Measurements from ENCODE around the gene KRTAP5-6. TPM values are rescaled to one million over a fixed set of nuclear protein-coding genes. Genes with fewer than 3 reads are reported as not detected.

The KRTAP5-6 gene
- total RNA-seq, 1 donor from 2014 or later = not detected

DNA sequence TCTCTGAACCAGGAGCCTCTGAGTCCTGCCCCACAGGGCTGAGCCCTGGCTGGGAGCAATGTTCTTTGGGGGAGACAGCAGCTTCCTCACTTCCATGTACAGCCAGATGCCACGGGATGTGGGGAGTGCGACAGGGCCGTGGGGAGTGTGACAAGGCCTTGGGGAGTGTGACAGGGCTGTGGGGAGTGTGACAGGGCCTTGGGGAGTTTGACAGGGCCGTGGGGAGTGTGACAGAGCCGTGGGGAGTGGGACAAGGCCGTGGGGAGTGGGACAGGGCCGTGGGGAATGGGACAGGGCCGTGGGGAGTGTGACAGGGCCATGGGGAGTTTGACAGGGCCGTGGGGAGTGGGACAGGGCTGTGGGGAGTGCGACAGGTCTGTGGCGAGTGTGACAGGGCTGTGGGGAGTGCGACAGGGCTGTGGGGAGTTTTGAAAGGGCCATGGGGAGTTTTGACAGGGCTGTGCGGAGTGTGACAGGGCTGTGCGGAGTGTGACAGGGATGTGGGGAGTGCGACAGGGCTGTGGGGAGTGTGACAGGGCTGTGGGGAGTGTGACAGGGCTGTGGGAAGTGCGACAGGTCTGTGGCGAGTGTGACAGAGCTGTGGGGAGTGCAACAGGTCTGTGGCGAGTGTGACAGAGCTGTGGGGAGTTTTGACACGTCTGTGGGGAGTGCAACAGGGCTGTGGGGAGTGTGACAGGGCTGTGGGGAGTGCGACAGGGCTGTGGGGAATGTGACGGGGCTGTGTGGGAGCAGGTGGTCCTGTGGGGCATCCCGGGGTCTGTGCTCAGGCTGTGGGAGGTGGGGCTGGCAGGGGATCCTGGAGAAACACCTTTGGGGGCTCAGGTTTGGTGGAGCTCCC lies 6.6 kb upstream of the KRTAP5-6 start:
- H3K27me3 Mint-ChIP-seq (ENCODE audit: unreplicated experiment) = peaks cover 12% of the 10 kb centered on the region
- H3K27ac Mint-ChIP-seq (ENCODE audit: unreplicated experiment) = no peak overlapping the region
- H3K4me1 Mint-ChIP-seq (ENCODE audit: unreplicated experiment) = no peaks in the 10 kb centered on the region
- no peak overlapping the region for H3K4me3 Mint-ChIP-seq (ENCODE audit: unreplicated experiment)
- TF ChIP-seq, protein P1, sequence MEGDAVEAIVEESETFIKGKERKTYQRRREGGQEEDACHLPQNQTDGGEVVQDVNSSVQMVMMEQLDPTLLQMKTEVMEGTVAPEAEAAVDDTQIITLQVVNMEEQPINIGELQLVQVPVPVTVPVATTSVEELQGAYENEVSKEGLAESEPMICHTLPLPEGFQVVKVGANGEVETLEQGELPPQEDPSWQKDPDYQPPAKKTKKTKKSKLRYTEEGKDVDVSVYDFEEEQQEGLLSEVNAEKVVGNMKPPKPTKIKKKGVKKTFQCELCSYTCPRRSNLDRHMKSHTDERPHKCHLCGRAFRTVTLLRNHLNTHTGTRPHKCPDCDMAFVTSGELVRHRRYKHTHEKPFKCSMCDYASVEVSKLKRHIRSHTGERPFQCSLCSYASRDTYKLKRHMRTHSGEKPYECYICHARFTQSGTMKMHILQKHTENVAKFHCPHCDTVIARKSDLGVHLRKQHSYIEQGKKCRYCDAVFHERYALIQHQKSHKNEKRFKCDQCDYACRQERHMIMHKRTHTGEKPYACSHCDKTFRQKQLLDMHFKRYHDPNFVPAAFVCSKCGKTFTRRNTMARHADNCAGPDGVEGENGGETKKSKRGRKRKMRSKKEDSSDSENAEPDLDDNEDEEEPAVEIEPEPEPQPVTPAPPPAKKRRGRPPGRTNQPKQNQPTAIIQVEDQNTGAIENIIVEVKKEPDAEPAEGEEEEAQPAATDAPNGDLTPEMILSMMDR (IDR thresholded peaks at IDR 0.05; ENCODE audit: unreplicated experiment) = no peak
- no peaks in the 10 kb centered on the region for H3K36me3 Mint-ChIP-seq (ENCODE audit: low read depth, unreplicated experiment)
- no peaks in the 10 kb centered on the region for H3K9me3 Mint-ChIP-seq (ENCODE audit: unreplicated experiment)
- no peak for DNase-seq (ENCODE audit: low spot score)

DNA sequence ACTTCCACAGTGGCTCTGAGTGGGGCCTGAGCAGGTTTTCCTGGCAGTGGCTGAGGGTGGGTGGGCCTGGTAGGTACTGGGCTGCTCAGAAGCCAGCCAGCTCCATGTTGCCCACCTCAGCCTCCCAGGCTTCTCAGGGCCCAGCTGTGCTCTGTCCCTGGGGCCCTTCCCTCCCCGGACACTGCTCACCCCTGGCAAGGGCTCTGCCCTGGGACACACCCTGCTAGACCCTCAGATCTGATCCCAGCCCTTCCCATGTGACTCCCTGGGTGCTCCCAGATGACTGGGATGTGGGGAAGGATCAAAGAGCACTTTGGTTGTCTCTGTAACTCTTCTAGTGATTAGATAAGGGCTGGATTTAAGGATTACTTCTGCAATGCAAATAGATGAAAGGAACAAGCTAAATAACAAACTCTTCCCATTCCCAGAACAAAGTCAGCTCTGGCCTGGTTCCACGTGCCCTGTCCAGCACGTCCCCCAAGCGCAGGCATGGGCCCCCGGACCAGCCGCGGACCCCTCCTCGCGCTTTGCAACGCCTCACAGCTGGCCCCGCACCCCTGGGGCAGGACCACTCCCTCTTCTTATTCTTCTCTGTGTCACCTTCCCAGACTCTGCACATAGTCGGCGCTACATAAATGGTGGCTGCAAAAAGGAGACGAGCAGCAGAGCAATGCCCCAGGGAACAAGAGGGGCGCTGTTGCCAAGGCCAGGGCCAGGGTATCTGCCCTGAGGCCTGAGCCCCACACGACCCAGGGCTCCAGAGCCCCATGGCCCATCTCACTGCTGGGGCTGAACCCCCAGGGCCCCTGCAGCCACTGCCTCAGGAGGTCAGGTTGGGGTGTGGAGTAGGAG lies 5.7 kb upstream of the KRTAP5-6 start:
- H3K27ac Mint-ChIP-seq (ENCODE audit: unreplicated experiment) = no peak overlapping the region
- H3K36me3 Mint-ChIP-seq (ENCODE audit: low read depth, unreplicated experiment) = no peaks in the 10 kb centered on the region
- TF ChIP-seq, protein P1 (IDR thresholded peaks at IDR 0.05; ENCODE audit: unreplicated experiment) = no peak
- H3K4me1 Mint-ChIP-seq (ENCODE audit: unreplicated experiment) = peaks cover 5% of the 10 kb centered on the region
- peaks cover 15% of the 10 kb centered on the region for H3K27me3 Mint-ChIP-seq (ENCODE audit: unreplicated experiment)
- DNase-seq (ENCODE audit: low spot score) = no peak
- H3K4me3 Mint-ChIP-seq (ENCODE audit: unreplicated experiment) = no peak overlapping the region
- H3K9me3 Mint-ChIP-seq (ENCODE audit: unreplicated experiment) = no peaks in the 10 kb centered on the region

DNA sequence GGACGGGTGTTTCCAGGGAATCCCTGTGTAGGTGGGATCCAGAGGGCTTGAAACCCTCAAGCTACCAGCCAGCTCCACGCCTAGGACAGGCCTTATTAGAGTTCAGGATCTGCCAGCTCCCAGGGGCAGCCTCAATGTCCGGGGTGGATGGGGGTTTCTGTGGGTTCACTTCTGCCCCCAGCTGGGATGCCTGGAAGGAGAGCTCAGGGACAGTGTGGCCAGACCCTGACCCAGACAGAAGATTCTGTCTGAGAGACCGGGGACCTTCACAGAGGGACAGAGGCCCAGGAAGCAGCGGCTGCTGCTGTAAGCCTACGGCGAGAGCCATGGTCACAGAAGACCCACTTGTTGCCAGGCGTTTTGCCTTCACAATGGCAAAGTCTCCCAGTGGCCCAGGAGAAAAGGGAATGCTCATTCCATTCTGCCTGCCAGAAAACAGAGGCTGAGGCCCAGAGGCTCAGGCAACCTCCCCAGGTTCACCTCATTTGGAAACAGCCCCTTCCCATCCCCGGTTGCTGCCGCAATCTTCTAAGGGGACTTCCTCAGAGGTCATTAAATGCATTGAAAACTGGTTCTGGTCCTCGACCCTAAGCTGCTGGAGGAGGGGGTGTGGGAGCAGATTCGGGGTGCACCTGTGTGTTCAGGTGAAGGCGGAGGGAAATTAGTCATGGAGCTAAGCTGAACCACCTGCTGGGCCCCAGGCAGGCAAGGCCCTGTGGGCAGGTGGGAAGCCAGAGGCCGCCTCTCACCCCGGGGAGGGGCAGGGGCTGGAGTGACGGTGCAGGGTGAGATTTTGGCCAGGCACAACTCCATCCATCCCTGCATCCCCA lies 4.9 kb upstream of the KRTAP5-6 start:
- no peak for DNase-seq (ENCODE audit: low spot score)
- Mint-ChIP-seq H3K36me3 (ENCODE audit: low read depth, unreplicated experiment) (no peaks in the 10 kb centered on the region), H3K27me3 (ENCODE audit: unreplicated experiment) (peaks cover 15% of the 10 kb centered on the region), H3K9me3 (ENCODE audit: unreplicated experiment) (no peaks in the 10 kb centered on the region), H3K4me1 (ENCODE audit: unreplicated experiment) (peaks cover 12% of the 10 kb centered on the region), H3K27ac (ENCODE audit: unreplicated experiment) (no peak overlapping the region), H3K4me3 (ENCODE audit: unreplicated experiment) (no peak overlapping the region)
- TF ChIP-seq, protein P1 (IDR thresholded peaks at IDR 0.05; ENCODE audit: unreplicated experiment) = no peak

DNA sequence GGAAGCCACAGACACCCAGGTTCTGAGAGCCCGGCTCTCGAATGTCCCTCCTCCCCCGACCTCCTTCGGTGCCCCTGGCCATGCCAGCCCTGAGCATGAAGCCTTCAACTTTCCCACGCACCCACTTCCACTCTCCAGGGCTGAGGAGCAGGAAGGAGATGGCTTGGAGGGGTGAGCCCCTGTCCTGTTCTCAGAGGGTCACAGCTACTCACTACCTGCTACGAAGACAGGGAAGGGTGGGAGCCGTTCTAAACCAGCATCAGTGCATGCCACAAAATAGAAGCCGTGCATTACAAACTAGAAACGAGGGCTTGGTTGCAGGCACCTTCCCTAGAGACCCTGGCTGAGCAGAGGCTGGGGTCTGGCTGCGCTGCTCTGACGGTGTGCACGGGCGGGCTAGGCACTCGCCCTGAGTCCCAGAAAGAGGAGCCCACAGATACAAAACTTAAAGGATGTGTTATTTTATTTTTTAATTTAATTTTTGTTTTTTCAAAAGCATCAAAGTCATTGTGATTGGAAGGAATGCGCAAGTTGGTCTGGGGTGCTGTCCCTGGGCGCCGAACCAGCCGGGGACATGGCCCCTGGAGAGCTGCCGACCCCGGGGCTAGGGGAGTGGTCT lies 4.2 kb upstream of the KRTAP5-6 start:
- Mint-ChIP-seq H3K27me3 (ENCODE audit: unreplicated experiment) (peaks cover 15% of the 10 kb centered on the region), H3K4me3 (ENCODE audit: unreplicated experiment) (no peak overlapping the region), H3K36me3 (ENCODE audit: low read depth, unreplicated experiment) (no peaks in the 10 kb centered on the region), H3K9me3 (ENCODE audit: unreplicated experiment) (no peaks in the 10 kb centered on the region), H3K27ac (ENCODE audit: unreplicated experiment) (no peak overlapping the region), H3K4me1 (ENCODE audit: unreplicated experiment) (peaks cover 15% of the 10 kb centered on the region)
- TF ChIP-seq, protein P1 (IDR thresholded peaks at IDR 0.05; ENCODE audit: unreplicated experiment) = no peak
- DNase-seq (ENCODE audit: low spot score) = no peak
